Measurements from ENCODE around the gene HUS1.

HUS1 gene

GRCh38 chr7:47942132-47942531 lies 37.3 kb downstream of the HUS1 start:
- DNase-seq (ENCODE audit: insufficient read length) (no peak), FAIRE-seq (no peak)
- TF ChIP-seq POLR2A (IDR thresholded peaks at IDR 0.05; ENCODE audit: low read depth, low read length): no peak
- no peak for TF ChIP-seq TAF1 (IDR thresholded peaks at IDR 0.05; ENCODE audit: borderline replicate concordance, low read depth, low read length)
- TF ChIP-seq POLR2AphosphoS5 (IDR thresholded peaks at IDR 0.05; ENCODE audit: low read depth, low read length): no peak

- FAIRE-seq: no peak
- DNase-seq (ENCODE audit: insufficient read length): no peak
- TF ChIP-seq POLR2A (IDR thresholded peaks at IDR 0.05; ENCODE audit: low read depth, low read length) (no peak), TAF1 (IDR thresholded peaks at IDR 0.05; ENCODE audit: borderline replicate concordance, low read depth, low read length) (no peak), POLR2AphosphoS5 (IDR thresholded peaks at IDR 0.05; ENCODE audit: low read depth, low read length) (no peak)
Measured at GRCh38 chr7:47941136-47941844, 38.1 kb downstream of the HUS1 start.

GRCh38 chr7:47940088-47941013 lies 39.1 kb downstream of the HUS1 start:
- DNase-seq (ENCODE audit: insufficient read length): no peak
- FAIRE-seq: no peak
- TF ChIP-seq POLR2AphosphoS5 (IDR thresholded peaks at IDR 0.05; ENCODE audit: low read depth, low read length) (no peak), POLR2A (IDR thresholded peaks at IDR 0.05; ENCODE audit: low read depth, low read length) (no peak), TAF1 (IDR thresholded peaks at IDR 0.05; ENCODE audit: borderline replicate concordance, low read depth, low read length) (no peak)

GRCh38 chr7:47939425-47940036 lies 39.9 kb downstream of the HUS1 start:
- DNase-seq (ENCODE audit: insufficient read length) (no peak), FAIRE-seq (no peak)
- TF ChIP-seq TAF1 (IDR thresholded peaks at IDR 0.05; ENCODE audit: borderline replicate concordance, low read depth, low read length): no peak
- TF ChIP-seq POLR2A (IDR thresholded peaks at IDR 0.05; ENCODE audit: low read depth, low read length): no peak
- TF ChIP-seq POLR2AphosphoS5 (IDR thresholded peaks at IDR 0.05; ENCODE audit: low read depth, low read length): no peak

GRCh38 chr7:47938574-47939165 lies 40.7 kb downstream of the HUS1 start:
- TF ChIP-seq POLR2AphosphoS5 (IDR thresholded peaks at IDR 0.05; ENCODE audit: low read depth, low read length): no peak
- TF ChIP-seq TAF1 (IDR thresholded peaks at IDR 0.05; ENCODE audit: borderline replicate concordance, low read depth, low read length): no peak
- TF ChIP-seq POLR2A (IDR thresholded peaks at IDR 0.05; ENCODE audit: low read depth, low read length): no peak
- no peak for DNase-seq (ENCODE audit: insufficient read length)
- FAIRE-seq: peak; percentile 44

- FAIRE-seq: no peak
- TF ChIP-seq POLR2AphosphoS5 (IDR thresholded peaks at IDR 0.05; ENCODE audit: low read depth, low read length) (no peak), TAF1 (IDR thresholded peaks at IDR 0.05; ENCODE audit: borderline replicate concordance, low read depth, low read length) (no peak), POLR2A (IDR thresholded peaks at IDR 0.05; ENCODE audit: low read depth, low read length) (no peak)
- peak; percentile 32 for DNase-seq (ENCODE audit: insufficient read length)
Measured at GRCh38 chr7:47937711-47938573, 41.5 kb downstream of the HUS1 start.

GRCh38 chr7:47937065-47937687 lies 42.2 kb downstream of the HUS1 start:
- TF ChIP-seq POLR2AphosphoS5 (IDR thresholded peaks at IDR 0.05; ENCODE audit: low read depth, low read length): peak; percentile 81; the same call in 1 of the 2 replicates
- no peak for TF ChIP-seq TAF1 (IDR thresholded peaks at IDR 0.05; ENCODE audit: borderline replicate concordance, low read depth, low read length)
- TF ChIP-seq POLR2A (IDR thresholded peaks at IDR 0.05; ENCODE audit: low read depth, low read length): no peak
- FAIRE-seq (peak; percentile 99), DNase-seq (ENCODE audit: insufficient read length) (peak; percentile 79)

GRCh38 chr7:47936323-47936722 lies 43.1 kb downstream of the HUS1 start:
- TF ChIP-seq POLR2AphosphoS5 (IDR thresholded peaks at IDR 0.05; ENCODE audit: low read depth, low read length) (no peak), POLR2A (IDR thresholded peaks at IDR 0.05; ENCODE audit: low read depth, low read length) (no peak), TAF1 (IDR thresholded peaks at IDR 0.05; ENCODE audit: borderline replicate concordance, low read depth, low read length) (no peak)
- no peak for DNase-seq (ENCODE audit: insufficient read length)
- FAIRE-seq: peak; percentile 83

GRCh38 chr7:47935336-47935735 lies 44.1 kb downstream of the HUS1 start:
- TF ChIP-seq TAF1 (IDR thresholded peaks at IDR 0.05; ENCODE audit: borderline replicate concordance, low read depth, low read length): no peak
- TF ChIP-seq POLR2AphosphoS5 (IDR thresholded peaks at IDR 0.05; ENCODE audit: low read depth, low read length): no peak
- TF ChIP-seq POLR2A (IDR thresholded peaks at IDR 0.05; ENCODE audit: low read depth, low read length): no peak

GRCh38 chr7:47934831-47935230 lies 44.6 kb downstream of the HUS1 start:
- no peak for FAIRE-seq
- no peak for DNase-seq (ENCODE audit: insufficient read length)
- TF ChIP-seq POLR2A (IDR thresholded peaks at IDR 0.05; ENCODE audit: low read depth, low read length) (no peak), TAF1 (IDR thresholded peaks at IDR 0.05; ENCODE audit: borderline replicate concordance, low read depth, low read length) (no peak), POLR2AphosphoS5 (IDR thresholded peaks at IDR 0.05; ENCODE audit: low read depth, low read length) (no peak)

More at GRCh38 chr7:47935336-47935735, 44.1 kb downstream of the HUS1 start:
- FAIRE-seq: no peak
- DNase-seq (ENCODE audit: insufficient read length): no peak

Data from GM12892 (cell line).